A375 (cell line): Measurements from ENCODE around the gene EPHA2. TPM values are rescaled to one million over a fixed set of nuclear protein-coding genes. Genes with fewer than 3 reads are reported as not detected.

Source experiments
- total RNA-seq: library from RNA; depleted of rRNA; stranded (reverse); fragments of >200 nt; shearing (Covaris generic); gene quantifications from 2 replicates; pipeline ENCODE4 v1.2.3, GENCODE V29; 2014; rRNA removed

Gene EPHA2
- 283 and 306 TPM in 2 replicates for total RNA-seq

DNA sequence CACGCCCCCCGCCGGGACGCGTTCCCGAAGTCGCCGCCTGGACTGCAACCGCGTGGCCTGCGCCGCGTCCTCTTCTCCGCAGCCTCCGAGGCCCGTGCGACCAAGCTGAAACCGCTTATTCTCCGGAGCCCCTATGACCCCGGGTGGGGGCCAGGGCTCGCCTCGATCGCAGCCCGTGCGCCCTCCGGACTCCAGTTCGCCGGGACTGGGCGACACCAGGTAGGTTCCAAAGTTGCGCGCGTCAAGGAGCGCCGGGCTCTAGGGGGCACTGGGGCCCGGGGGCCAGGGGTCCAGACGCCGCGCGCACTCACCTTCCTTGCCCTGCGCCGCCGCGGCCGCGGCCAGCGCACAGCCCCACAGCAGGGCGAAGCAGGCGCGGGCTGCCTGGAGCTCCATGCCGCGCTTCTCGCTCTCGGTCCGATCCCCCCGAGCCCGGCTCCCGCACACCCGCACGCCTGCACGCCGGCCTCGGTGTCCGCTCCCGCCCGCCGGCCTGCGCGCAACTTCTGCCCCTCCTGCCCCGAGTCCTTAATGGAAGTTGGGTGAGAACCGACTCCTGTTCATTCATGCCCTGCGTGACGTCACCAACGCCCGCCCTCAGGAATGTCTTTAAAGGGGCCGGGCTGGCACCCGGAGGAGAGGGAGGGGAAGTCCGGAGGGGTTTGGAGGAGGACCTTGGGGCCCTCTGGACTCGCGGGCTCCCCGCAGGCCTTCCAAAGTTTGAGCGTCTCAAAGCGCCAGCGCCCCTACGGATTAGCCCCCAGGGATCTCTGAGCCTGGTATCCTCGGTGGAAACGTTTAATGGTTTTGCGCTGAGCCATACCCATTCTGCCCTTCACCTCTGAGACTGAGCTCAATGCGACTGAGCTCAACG lies at the start of gene EPHA2:
Gene EPHA2 (minus strand): TSS at position 533 of the 874 bp plus-strand sequence. CDS start 137 bp downstream, at position 396.

Other genes starting within 250 kb of the EPHA2 start
- 42.3 and 42.9 TPM in 2 replicates for gene ZBTB17, start 180.0 kb downstream of the EPHA2 start, total RNA-seq
- not detected in 2 replicates for gene SRARP, start 151.8 kb downstream of the EPHA2 start, total RNA-seq
- not detected in 2 replicates for gene HSPB7, start 138.0 kb downstream of the EPHA2 start, total RNA-seq
- not detected in 2 replicates for gene CLCNKA, start 134.0 kb downstream of the EPHA2 start, total RNA-seq
- gene CLCNKB, start 112.3 kb downstream of the EPHA2 start, total RNA-seq: not detected in 2 replicates
- gene FAM131C, start 82.4 kb downstream of the EPHA2 start, total RNA-seq: 0.79 and 1.5 TPM in 2 replicates
- 6.8 and 8.0 TPM in 2 replicates for gene ARHGEF19, start 56.6 kb upstream of the EPHA2 start, total RNA-seq
- 10.0 and 18.1 TPM in 2 replicates for gene CPLANE2, start 81.1 kb upstream of the EPHA2 start, total RNA-seq
- gene FBXO42, start 196.4 kb upstream of the EPHA2 start, total RNA-seq: 6.3 and 15.6 TPM in 2 replicates
- gene SZRD1, start 211.2 kb upstream of the EPHA2 start, total RNA-seq: 90.1 and 91.1 TPM in 2 replicates